Nephron (organoid): ENCODE data around the gene TRAF3IP3.

ENCODE experiments used
- H3K27ac Mint-ChIP-seq, 3 experiments: 2 replicates each; pipeline ENCODE4 v1.8.0; 2020; ENCODE audit warnings: mixed read lengths in 3 of 3, mild to moderate bottlenecking in 2 of 3, moderate library complexity in 1 of 3
- H3K27me3 Mint-ChIP-seq: 2 replicates; pipeline ENCODE4 v1.8.0; 2021; ENCODE audit warnings: low read depth, mild to moderate bottlenecking, moderate library complexity, mixed read lengths
- H3K36me3 Mint-ChIP-seq: 2 replicates; pipeline ENCODE4 v1.8.0; 2020; ENCODE audit warnings: low read depth, mixed read lengths
- H3K4me1 Mint-ChIP-seq: 2 replicates; pipeline ENCODE4 v1.8.0; 2020; ENCODE audit warnings: mixed read lengths
- H3K4me3 Mint-ChIP-seq, 3 experiments: 2 replicates each; pipeline ENCODE4 v1.8.0; 2020; ENCODE audit warnings: mild to moderate bottlenecking in 3 of 3, mixed read lengths in 3 of 3, moderate library complexity in 2 of 3
- H3K9me3 Mint-ChIP-seq: 2 replicates; pipeline ENCODE4 v1.8.0; 2020; ENCODE audit warnings: mixed read lengths
- TF ChIP-seq, protein P1 (sequence below), 3 experiments: fragments of 200-600 bp; sonication (generic); IDR thresholded peaks; one replicate each; pipeline ENCODE4 v1.5.0; 2021; ENCODE audit warnings: antibody characterized with exemption in 3 of 3; ENCODE audit not compliant: unreplicated experiment in 3 of 3

TRAF3IP3 gene

DNA sequence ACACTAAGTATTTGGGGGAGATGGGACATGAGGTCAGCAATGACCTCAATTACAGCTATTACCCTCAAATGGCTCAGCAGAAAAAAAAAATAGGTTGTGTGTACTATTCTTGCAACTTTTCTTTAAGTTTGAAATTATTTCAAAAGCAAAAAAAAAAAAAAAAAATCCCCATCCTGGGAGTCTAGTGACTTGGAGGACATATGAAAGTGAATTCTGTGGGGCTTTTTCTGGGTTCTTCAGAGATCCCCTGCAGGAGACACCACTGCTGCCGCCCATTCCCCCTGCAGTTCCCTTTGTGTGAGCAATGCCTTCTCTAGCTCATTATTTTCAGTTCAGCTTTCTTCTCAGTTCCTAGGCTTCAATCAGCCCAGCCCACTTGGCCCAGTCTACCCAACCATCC lies 34.5 kb upstream of the TRAF3IP3 start:
- Mint-ChIP-seq H3K27me3 (no peaks in the 10 kb centered on the region), H3K27ac (no peak overlapping the region), H3K9me3 (no peaks in the 10 kb centered on the region), H3K4me1 (no peaks in the 10 kb centered on the region), H3K36me3 (no peaks in the 10 kb centered on the region), H3K4me3 (no peak overlapping the region)
- TF ChIP-seq, protein P1, sequence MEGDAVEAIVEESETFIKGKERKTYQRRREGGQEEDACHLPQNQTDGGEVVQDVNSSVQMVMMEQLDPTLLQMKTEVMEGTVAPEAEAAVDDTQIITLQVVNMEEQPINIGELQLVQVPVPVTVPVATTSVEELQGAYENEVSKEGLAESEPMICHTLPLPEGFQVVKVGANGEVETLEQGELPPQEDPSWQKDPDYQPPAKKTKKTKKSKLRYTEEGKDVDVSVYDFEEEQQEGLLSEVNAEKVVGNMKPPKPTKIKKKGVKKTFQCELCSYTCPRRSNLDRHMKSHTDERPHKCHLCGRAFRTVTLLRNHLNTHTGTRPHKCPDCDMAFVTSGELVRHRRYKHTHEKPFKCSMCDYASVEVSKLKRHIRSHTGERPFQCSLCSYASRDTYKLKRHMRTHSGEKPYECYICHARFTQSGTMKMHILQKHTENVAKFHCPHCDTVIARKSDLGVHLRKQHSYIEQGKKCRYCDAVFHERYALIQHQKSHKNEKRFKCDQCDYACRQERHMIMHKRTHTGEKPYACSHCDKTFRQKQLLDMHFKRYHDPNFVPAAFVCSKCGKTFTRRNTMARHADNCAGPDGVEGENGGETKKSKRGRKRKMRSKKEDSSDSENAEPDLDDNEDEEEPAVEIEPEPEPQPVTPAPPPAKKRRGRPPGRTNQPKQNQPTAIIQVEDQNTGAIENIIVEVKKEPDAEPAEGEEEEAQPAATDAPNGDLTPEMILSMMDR (IDR thresholded peaks at IDR 0.05; ENCODE audit: unreplicated experiment in 3 of 3) = no peak

DNA sequence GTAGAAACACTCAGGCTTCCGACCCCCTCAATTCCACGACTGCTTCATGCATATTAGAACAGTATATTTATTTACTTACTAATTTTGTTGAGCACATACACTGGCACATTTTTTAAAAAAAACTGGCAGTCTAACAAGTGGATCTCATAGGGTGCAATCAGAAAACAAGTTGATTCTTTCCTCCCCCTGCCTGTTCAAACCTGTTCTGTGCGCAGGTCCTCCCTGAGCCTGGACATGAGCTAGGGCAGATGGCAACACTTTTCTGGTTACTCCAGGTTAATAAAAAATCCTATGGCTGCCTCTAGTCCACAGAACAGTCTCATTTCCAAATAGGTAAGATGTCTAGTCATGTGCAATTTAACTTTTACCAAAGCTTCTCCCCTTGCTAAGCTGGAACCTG lies 32.6 kb upstream of the TRAF3IP3 start:
- Mint-ChIP-seq H3K4me3 (no peak overlapping the region), H3K36me3 (no peaks in the 10 kb centered on the region), H3K9me3 (no peaks in the 10 kb centered on the region), H3K27me3 (no peaks in the 10 kb centered on the region), H3K27ac (no peak overlapping the region), H3K4me1 (no peaks in the 10 kb centered on the region)
- TF ChIP-seq, protein P1 (IDR thresholded peaks at IDR 0.05; ENCODE audit: unreplicated experiment in 3 of 3) = no peak

DNA sequence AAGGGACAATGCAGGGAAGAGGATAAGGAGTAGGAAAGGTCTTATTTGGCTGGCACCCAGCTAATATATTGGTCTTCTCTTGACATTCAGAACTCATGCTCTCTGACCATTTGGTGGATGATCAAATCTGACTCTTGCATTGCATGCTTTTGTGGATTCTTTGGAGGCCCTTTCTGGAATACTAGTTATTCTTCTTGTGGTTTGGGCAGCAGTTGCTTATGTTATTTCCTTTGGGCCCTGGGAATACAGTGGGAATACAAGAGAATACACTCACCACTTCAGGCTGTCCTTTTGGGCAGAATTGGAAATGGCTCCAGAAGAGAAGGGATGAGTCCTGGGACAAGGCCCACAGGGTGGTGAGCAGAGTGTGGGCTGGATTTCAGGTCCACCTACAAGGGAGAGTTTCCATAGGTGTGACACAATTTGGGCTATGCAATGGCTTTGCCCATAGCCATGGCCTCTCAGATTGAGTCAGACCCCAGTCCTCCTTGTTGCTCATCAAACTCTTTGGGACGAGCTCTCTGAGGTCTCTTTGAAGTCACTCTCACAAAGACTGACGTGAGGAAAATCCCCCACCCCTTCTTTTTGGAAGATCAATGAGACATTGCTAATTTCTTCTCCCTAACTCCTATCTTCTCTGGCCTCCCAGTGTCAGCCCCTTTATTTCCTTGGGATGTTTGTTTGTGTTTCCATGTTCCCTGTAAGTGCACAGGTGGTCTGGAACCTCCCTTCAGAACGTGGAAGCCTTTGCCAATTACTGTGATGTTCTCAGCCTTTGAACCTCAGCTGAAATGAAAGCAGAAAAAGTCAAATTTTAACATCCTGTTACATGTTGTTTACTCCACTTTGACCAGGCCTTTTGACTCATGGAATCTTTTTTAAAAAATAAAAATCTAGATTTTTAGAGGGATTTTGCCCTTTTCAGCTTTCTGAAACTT lies 31.8 kb upstream of the TRAF3IP3 start:
- TF ChIP-seq, protein P1 (IDR thresholded peaks at IDR 0.05; ENCODE audit: unreplicated experiment in 3 of 3) = no peak
- Mint-ChIP-seq H3K9me3 (no peaks in the 10 kb centered on the region), H3K27me3 (no peaks in the 10 kb centered on the region), H3K27ac (no peak overlapping the region), H3K4me3 (no peak overlapping the region), H3K4me1 (no peaks in the 10 kb centered on the region), H3K36me3 (no peaks in the 10 kb centered on the region)

DNA sequence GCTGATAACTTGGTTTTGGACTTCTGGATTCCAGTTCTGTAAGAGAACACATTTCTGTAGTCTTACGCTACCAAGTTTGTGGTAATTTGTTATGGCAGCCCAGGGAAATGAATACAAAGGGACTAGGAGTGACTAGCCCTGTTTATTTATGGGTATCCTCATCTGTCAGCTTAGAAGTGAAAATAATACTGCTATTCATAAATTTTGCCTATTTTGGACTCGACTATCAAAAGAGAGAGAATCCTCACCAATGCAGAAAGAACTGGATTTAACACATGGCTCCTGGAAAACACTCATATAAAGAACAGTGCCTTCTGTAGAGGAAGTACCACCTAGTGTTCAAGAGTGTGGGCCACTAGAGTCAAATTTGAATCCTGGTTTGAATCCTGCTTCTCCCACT lies 28.6 kb upstream of the TRAF3IP3 start:
- Mint-ChIP-seq H3K36me3 (no peaks in the 10 kb centered on the region), H3K27me3 (no peaks in the 10 kb centered on the region), H3K4me1 (no peaks in the 10 kb centered on the region), H3K4me3 (no peak overlapping the region), H3K27ac (no peak overlapping the region), H3K9me3 (no peaks in the 10 kb centered on the region)
- TF ChIP-seq, protein P1 (IDR thresholded peaks at IDR 0.05; ENCODE audit: unreplicated experiment in 3 of 3) = no peak

DNA sequence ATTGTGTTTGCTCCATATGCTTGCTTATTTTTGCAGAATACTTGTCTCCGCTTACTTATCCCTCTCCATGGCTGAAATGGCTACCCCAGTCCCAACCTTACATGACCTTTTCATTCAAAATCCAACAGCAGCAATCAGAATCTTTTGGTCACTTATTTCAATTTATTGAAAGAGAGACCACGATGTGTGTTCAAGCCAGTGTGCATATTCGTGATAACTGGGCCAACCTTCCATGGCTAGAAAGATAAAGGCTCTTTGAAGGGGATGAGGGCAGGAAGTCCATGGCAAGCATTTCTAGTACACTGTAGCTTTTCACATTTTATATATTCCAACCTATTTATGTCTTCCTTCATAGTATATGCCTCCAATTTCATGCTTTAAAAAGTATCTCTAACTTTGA lies 28.1 kb upstream of the TRAF3IP3 start:
- Mint-ChIP-seq H3K27ac (no peak overlapping the region), H3K4me1 (no peaks in the 10 kb centered on the region), H3K9me3 (no peaks in the 10 kb centered on the region), H3K36me3 (no peaks in the 10 kb centered on the region), H3K4me3 (no peak overlapping the region), H3K27me3 (no peaks in the 10 kb centered on the region)
- TF ChIP-seq, protein P1 (IDR thresholded peaks at IDR 0.05; ENCODE audit: unreplicated experiment in 3 of 3) = no peak

DNA sequence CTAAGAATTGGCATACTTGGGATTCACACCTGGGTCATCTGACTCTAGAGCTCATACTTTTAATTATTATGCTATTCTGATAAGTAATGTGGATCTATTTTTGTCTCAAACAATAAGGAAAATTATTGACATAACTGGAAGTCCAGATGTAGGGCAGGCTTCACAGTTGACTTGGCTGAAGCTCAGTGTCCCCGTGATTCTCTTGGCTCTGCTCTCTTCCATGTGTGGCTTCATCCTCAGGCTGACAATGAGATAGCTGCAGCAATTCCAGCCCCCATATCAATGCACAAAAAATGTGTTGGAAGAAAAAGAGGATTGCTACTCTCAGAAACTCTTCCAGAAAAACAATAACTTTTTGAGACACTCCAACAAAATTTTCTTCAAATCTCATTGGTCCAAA lies 27.4 kb upstream of the TRAF3IP3 start:
- Mint-ChIP-seq H3K4me3 (no peak overlapping the region), H3K27me3 (peaks cover under 1% of the 10 kb centered on the region), H3K9me3 (no peaks in the 10 kb centered on the region), H3K36me3 (no peaks in the 10 kb centered on the region), H3K4me1 (no peaks in the 10 kb centered on the region), H3K27ac (no peak overlapping the region)
- TF ChIP-seq, protein P1 (IDR thresholded peaks at IDR 0.05; ENCODE audit: unreplicated experiment in 3 of 3) = no peak
